WTC11 (cell line): ENCODE data around the gene MEGF11. TPM values are rescaled to one million over a fixed set of nuclear protein-coding genes. Genes with fewer than 3 reads are reported as not detected.

ENCODE experiments used
- ATAC-seq: fragments of 200-7000 bp; cut with Tn5 transposase; 2 replicates; pipeline ENCODE4 v1.10.0; 2021; ENCODE audit warnings: mild to moderate bottlenecking, moderate library complexity
- CTCF ChIA-PET: fragments of 300-600 bp; sonication (Branson Sonifier 250); formaldehyde crosslinking; loops from one replicate; lab custom pipeline; 2021; ENCODE audit warnings: antibody characterized with exemption; lab: Charles Lee
- POLR2A ChIA-PET: fragments of 350-600 bp; sonication (Branson Sonifier 250); formaldehyde crosslinking; loops from one replicate; lab custom pipeline; 2021; ENCODE audit warnings: antibody characterized with exemption; lab: Charles Lee
- DNase-seq: peaks from one replicate; pipeline ENCODE4 v3.0.0; 2021; ENCODE audit warnings: low spot score
- H3K27ac Mint-ChIP-seq: 2 replicates; pipeline ENCODE4 v1.8.0; 2021; ENCODE audit warnings: mixed read lengths
- H3K27me3 Mint-ChIP-seq: 2 replicates; pipeline ENCODE4 v1.8.0; 2021; ENCODE audit warnings: low read depth, mild to moderate bottlenecking, moderate library complexity, mixed read lengths
- H3K36me3 Mint-ChIP-seq: 2 replicates; pipeline ENCODE4 v1.8.0; 2021; ENCODE audit warnings: mixed read lengths
- H3K4me1 Mint-ChIP-seq: 2 replicates; pipeline ENCODE4 v1.8.0; 2022; ENCODE audit warnings: mixed read lengths
- H3K4me3 Mint-ChIP-seq: 2 replicates; pipeline ENCODE4 v1.8.0; 2021; ENCODE audit warnings: mild to moderate bottlenecking, moderate library complexity, mixed read lengths
- H3K9me3 Mint-ChIP-seq: 2 replicates; pipeline ENCODE4 v1.8.0; 2021; ENCODE audit warnings: mixed read lengths
- ARID4B ChIP-seq: sonication (generic); formaldehyde crosslinking; IDR thresholded peaks from 2 replicates; pipeline ENCODE4 v1.8.0; 2023; ENCODE audit warnings: missing genetic modification reagents, mild to moderate bottlenecking, borderline replicate concordance
- ATF1 ChIP-seq: sonication (generic); formaldehyde crosslinking; IDR thresholded peaks from 2 replicates; pipeline ENCODE4 v1.8.1; 2023; ENCODE audit warnings: mild to moderate bottlenecking, moderate library complexity, missing genetic modification reagents
- ATF2 ChIP-seq: sonication (generic); formaldehyde crosslinking; IDR thresholded peaks from 2 replicates; pipeline ENCODE4 v1.8.1; 2022; ENCODE audit warnings: low read depth, missing genetic modification reagents, borderline replicate concordance
- CREB1 ChIP-seq: sonication (generic); formaldehyde crosslinking; IDR thresholded peaks from 2 replicates; pipeline ENCODE4 v1.8.0; 2023; ENCODE audit warnings: mild to moderate bottlenecking, missing genetic modification reagents
- E2F1 ChIP-seq: sonication (generic); formaldehyde crosslinking; IDR thresholded peaks from 2 replicates; pipeline ENCODE4 v1.8.0; 2022; ENCODE audit warnings: mild to moderate bottlenecking, missing genetic modification reagents
- EMX1 ChIP-seq: fragments of 250-450 bp; sonication (Bioruptor Pico); IDR thresholded peaks from 2 replicates; pipeline ENCODE4 v1.8.0; 2021; ENCODE audit warnings: mild to moderate bottlenecking
- FOXP1 ChIP-seq: sonication (generic); formaldehyde crosslinking; IDR thresholded peaks from 2 replicates; pipeline ENCODE4 v1.8.0; 2022; ENCODE audit warnings: missing genetic modification reagents, mild to moderate bottlenecking, moderate library complexity, borderline replicate concordance
- JAZF1 ChIP-seq: fragments of 250-450 bp; sonication (Bioruptor Pico); IDR thresholded peaks from 2 replicates; pipeline ENCODE4 v1.9.0; 2021; ENCODE audit warnings: moderate library complexity, mild to moderate bottlenecking, inconsistent platforms
- JUN ChIP-seq: sonication (generic); formaldehyde crosslinking; IDR thresholded peaks from 2 replicates; pipeline ENCODE4 v1.8.0; 2023; ENCODE audit warnings: mild to moderate bottlenecking, missing genetic modification reagents
- MYBL2 ChIP-seq: sonication (generic); formaldehyde crosslinking; IDR thresholded peaks from 2 replicates; pipeline ENCODE4 v1.8.1; 2023; ENCODE audit warnings: mild to moderate bottlenecking, moderate library complexity, missing genetic modification reagents
- NFATC4 ChIP-seq: fragments of 250-450 bp; sonication (Bioruptor Pico); IDR thresholded peaks from 2 replicates; pipeline ENCODE4 v1.9.0; 2021; ENCODE audit warnings: mild to moderate bottlenecking
- NFE2L1 ChIP-seq: sonication (generic); formaldehyde crosslinking; IDR thresholded peaks from 2 replicates; pipeline ENCODE4 v1.8.1; 2023; ENCODE audit warnings: missing genetic modification reagents
- NR1H2 ChIP-seq: sonication (generic); formaldehyde crosslinking; IDR thresholded peaks from 2 replicates; pipeline ENCODE4 v1.9.0; 2021; ENCODE audit warnings: mild to moderate bottlenecking, moderate library complexity, missing genetic modification reagents
- NR2C2 ChIP-seq: sonication (generic); formaldehyde crosslinking; IDR thresholded peaks from 2 replicates; pipeline ENCODE4 v1.8.0; 2022; ENCODE audit warnings: mild to moderate bottlenecking, missing genetic modification reagents
- TCF7 ChIP-seq: sonication (generic); formaldehyde crosslinking; IDR thresholded peaks from 2 replicates; pipeline ENCODE4 v1.8.0; 2022; ENCODE audit warnings: mild to moderate bottlenecking, low read depth, missing genetic modification reagents, moderate library complexity
- ZNF121 ChIP-seq: sonication (generic); formaldehyde crosslinking; IDR thresholded peaks from 2 replicates; pipeline ENCODE4 v1.8.0; 2023; ENCODE audit warnings: missing genetic modification reagents
- ZNF219 ChIP-seq: sonication (generic); formaldehyde crosslinking; IDR thresholded peaks from 2 replicates; pipeline ENCODE4 v1.8.0; 2023; ENCODE audit warnings: missing genetic modification reagents, mild to moderate bottlenecking, borderline replicate concordance
- ZNF232 ChIP-seq: sonication (generic); formaldehyde crosslinking; IDR thresholded peaks from 2 replicates; pipeline ENCODE4 v1.8.0; 2022; ENCODE audit warnings: mild to moderate bottlenecking, missing genetic modification reagents
- ZNF416 ChIP-seq: fragments of 250-450 bp; sonication (Bioruptor Pico); IDR thresholded peaks from 2 replicates; pipeline ENCODE4 v1.9.0; 2021; ENCODE audit warnings: mild to moderate bottlenecking, inconsistent platforms
- ZNF671 ChIP-seq: fragments of 250-450 bp; sonication (Bioruptor Pico); IDR thresholded peaks from 2 replicates; pipeline ENCODE4 v1.8.0; 2021; ENCODE audit warnings: mild to moderate bottlenecking
- total RNA-seq: library from RNA; stranded (reverse); gene quantifications from 3 replicates; pipeline ENCODE4 v1.2.3, GENCODE V29; 2021
- TF ChIP-seq, protein P1 (sequence below): fragments of 250-450 bp; sonication (Bioruptor Pico); IDR thresholded peaks from 2 replicates; pipeline ENCODE4 v1.9.0; 2021; ENCODE audit warnings: mild to moderate bottlenecking
- TF ChIP-seq, protein P2 (sequence below): sonication (generic); formaldehyde crosslinking; IDR thresholded peaks from 2 replicates; pipeline ENCODE4 v1.8.1; 2022; ENCODE audit warnings: mild to moderate bottlenecking, moderate library complexity, missing genetic modification reagents
- TF ChIP-seq, protein P3 (sequence below): sonication (generic); formaldehyde crosslinking; IDR thresholded peaks from 2 replicates; pipeline ENCODE4 v1.8.1; 2022; ENCODE audit warnings: low read depth, mild to moderate bottlenecking, moderate library complexity, missing genetic modification reagents, borderline replicate concordance
- TF ChIP-seq, protein P4 (sequence below): sonication (generic); formaldehyde crosslinking; IDR thresholded peaks from 2 replicates; pipeline ENCODE4 v1.8.0; 2022; ENCODE audit warnings: mild to moderate bottlenecking, missing genetic modification reagents

The MEGF11 gene
- total RNA-seq, 1 experiment from 2014 or later, result 3.3 TPM

DNA sequence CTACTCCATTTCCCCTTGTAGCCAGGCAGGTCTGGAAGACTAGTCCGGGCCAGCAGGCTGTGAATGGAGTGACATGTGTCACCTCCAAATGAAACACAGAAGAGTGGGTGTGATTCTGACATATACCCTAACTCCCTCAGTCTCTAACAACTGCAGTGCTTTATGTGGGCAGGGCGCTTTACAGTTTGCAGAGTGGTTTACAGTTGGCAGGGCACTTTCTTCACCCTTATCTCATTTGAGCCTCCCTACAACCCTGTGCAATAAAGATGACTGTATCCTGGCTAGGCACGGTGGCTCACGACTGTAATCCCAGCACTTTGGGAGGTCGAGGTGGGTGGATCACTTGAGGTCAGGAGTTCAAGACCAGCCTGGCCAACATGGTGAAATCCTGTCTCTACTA is 208.0 kb downstream of the MEGF11 start (continued):
- TF ChIP-seq EMX1 (CRISPR knock-in tag) (no peak), NFE2L1 (no peak), NFATC4 (CRISPR knock-in tag) (no peak)
- TF ChIP-seq, protein P1, sequence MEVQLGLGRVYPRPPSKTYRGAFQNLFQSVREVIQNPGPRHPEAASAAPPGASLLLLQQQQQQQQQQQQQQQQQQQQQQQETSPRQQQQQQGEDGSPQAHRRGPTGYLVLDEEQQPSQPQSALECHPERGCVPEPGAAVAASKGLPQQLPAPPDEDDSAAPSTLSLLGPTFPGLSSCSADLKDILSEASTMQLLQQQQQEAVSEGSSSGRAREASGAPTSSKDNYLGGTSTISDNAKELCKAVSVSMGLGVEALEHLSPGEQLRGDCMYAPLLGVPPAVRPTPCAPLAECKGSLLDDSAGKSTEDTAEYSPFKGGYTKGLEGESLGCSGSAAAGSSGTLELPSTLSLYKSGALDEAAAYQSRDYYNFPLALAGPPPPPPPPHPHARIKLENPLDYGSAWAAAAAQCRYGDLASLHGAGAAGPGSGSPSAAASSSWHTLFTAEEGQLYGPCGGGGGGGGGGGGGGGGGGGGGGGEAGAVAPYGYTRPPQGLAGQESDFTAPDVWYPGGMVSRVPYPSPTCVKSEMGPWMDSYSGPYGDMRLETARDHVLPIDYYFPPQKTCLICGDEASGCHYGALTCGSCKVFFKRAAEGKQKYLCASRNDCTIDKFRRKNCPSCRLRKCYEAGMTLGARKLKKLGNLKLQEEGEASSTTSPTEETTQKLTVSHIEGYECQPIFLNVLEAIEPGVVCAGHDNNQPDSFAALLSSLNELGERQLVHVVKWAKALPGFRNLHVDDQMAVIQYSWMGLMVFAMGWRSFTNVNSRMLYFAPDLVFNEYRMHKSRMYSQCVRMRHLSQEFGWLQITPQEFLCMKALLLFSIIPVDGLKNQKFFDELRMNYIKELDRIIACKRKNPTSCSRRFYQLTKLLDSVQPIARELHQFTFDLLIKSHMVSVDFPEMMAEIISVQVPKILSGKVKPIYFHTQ (CRISPR knock-in tag), result no peak
- TF ChIP-seq, all 79 proteins: peak for 0

DNA sequence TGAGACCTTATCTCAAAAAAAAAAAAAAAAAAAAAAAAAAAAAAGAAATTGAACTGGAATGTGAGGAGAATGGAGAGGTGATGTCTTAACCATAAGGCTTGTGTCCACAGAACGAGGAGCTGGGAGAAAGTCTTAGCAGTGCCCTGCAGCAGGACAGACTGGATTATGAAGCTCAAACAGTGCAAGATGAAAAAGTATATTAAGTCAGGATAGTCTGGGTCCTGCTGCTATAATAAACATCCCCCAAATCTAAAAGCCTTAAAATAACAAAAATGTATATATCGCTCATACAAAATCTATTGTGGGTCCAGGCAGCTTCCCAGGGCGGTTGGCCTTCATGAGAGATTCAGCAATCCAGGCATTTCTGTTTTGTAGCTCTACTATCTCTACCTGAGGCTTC is 208.7 kb downstream of the MEGF11 start:
- no peak for TF ChIP-seq ZNF121 (CRISPR knock-in tag)
- no peak for TF ChIP-seq TCF7
- TF ChIP-seq NR2C2 (CRISPR knock-in tag), result no peak
- TF ChIP-seq FOXP1 (CRISPR knock-in tag), result no peak
- TF ChIP-seq JAZF1 (CRISPR knock-in tag), result no peak
- TF ChIP-seq MYBL2 (CRISPR knock-in tag), result no peak
- no peak for TF ChIP-seq ARID4B (CRISPR knock-in tag)
- TF ChIP-seq ZNF232 (CRISPR knock-in tag), result no peak
- no peak for TF ChIP-seq ZNF219
- no peak for TF ChIP-seq E2F1 (CRISPR knock-in tag)
- no peak for TF ChIP-seq NR1H2
- TF ChIP-seq JUN (CRISPR knock-in tag), result no peak
- no peak for TF ChIP-seq ATF1 (CRISPR knock-in tag)
- TF ChIP-seq, protein P2, sequence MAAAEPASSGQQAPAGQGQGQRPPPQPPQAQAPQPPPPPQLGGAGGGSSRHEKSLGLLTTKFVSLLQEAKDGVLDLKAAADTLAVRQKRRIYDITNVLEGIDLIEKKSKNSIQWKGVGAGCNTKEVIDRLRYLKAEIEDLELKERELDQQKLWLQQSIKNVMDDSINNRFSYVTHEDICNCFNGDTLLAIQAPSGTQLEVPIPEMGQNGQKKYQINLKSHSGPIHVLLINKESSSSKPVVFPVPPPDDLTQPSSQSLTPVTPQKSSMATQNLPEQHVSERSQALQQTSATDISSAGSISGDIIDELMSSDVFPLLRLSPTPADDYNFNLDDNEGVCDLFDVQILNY (CRISPR knock-in tag), result no peak
- no peak for TF ChIP-seq ZNF671 (CRISPR knock-in tag)
- no peak for TF ChIP-seq ZNF416
- TF ChIP-seq, protein P3, sequence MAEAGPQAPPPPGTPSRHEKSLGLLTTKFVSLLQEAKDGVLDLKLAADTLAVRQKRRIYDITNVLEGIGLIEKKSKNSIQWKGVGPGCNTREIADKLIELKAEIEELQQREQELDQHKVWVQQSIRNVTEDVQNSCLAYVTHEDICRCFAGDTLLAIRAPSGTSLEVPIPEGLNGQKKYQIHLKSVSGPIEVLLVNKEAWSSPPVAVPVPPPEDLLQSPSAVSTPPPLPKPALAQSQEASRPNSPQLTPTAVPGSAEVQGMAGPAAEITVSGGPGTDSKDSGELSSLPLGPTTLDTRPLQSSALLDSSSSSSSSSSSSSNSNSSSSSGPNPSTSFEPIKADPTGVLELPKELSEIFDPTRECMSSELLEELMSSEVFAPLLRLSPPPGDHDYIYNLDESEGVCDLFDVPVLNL (CRISPR knock-in tag), result no peak
- no peak for TF ChIP-seq ATF2
- TF ChIP-seq CREB1 (CRISPR knock-in tag), result no peak
- TF ChIP-seq, protein P4, sequence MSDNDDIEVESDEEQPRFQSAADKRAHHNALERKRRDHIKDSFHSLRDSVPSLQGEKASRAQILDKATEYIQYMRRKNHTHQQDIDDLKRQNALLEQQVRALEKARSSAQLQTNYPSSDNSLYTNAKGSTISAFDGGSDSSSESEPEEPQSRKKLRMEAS (CRISPR knock-in tag), result no peak
- CTCF ChIA-PET, result interaction anchor here (0.6 to 0.7 kb wide), 4 partner anchors 22 to 359 kb away, joined by 3 to 6 read pairs (median 5); no protein-coding TSS in a partner anchor
- no peaks in the 10 kb centered on the region; the same call in 1 of the 2 replicates for H3K36me3 Mint-ChIP-seq
- ATAC-seq (no peak), DNase-seq (no peak)
- H3K4me1 Mint-ChIP-seq, result peaks cover 41% of the 10 kb centered on the region
- H3K9me3 Mint-ChIP-seq, result peaks cover 3% of the 10 kb centered on the region; the same call in 1 of the 2 replicates
- no peak overlapping the region for H3K27ac Mint-ChIP-seq
- POLR2A ChIA-PET, result interaction anchor here (0.6 kb wide), 1 partner anchor 98 kb away, joined by 8 read pairs; no protein-coding TSS in a partner anchor
- no peak overlapping the region for H3K4me3 Mint-ChIP-seq
- no peaks in the 10 kb centered on the region; the same call in 1 of the 2 replicates for H3K27me3 Mint-ChIP-seq
